ENCODE results near the gene SMURF2. TPM values are rescaled to one million over a fixed set of nuclear protein-coding genes. Genes with fewer than 3 reads are reported as not detected.

SMURF2 gene
- total and polyA plus RNA-seq, 9 of the 15 experiments (the other 6 are each of a cell fraction or from before 2014, with no cell fraction given), result 3.8 to 22.0 (median 14.8) TPM

DNA sequence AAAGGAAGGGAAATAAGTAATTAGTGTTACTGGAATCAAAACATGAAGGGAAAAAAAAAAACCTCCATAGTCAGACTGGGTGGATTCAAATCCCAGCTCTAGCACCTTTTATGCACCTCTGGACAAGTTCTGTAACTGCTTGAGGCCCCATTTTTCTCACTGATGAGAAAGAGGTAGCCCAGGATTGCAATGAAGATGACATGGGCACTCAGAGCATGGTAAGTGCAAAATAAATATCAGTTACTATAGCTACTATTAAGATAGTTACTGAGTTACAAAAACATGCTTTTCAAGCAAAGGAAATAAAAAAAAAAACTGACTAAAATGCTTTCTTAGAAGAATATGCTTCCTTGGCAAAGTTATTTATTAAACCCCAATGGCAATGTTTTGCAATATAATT is 96.5 kb downstream of the SMURF2 start:
- Histone ChIP-seq H3K4me2 (ENCODE audit: insufficient read depth, low read length) (no peak overlapping the region), H3K36me3 (ENCODE audit: control insufficient read depth, insufficient read depth, low read length) (peaks cover 18% of the 10 kb centered on the region), H3K27me3 (ENCODE audit: control insufficient read depth in 2 of 2, insufficient read depth in 2 of 2, low read length in 2 of 2) (no peaks in the 10 kb centered on the region), H3K9ac (ENCODE audit: insufficient read depth in 1 of 2, low read depth in 2 of 2, low read length in 2 of 2) (no peak overlapping the region), H3K4me1 (replicated peaks in 1 of 2; ENCODE audit: control insufficient read depth in 2 of 2, insufficient read depth in 2 of 2, low read length in 2 of 2) (no peaks in the 10 kb centered on the region), H3K9me3 (replicated peaks; ENCODE audit: control insufficient read depth, insufficient read depth, low read depth, low read length) (no peaks in the 10 kb centered on the region), H3K27ac (ENCODE audit: extremely low read depth, low read depth, low read length) (no peak overlapping the region), H3K9me1 (ENCODE audit: control insufficient read depth, insufficient read depth, low read length) (no peaks in the 10 kb centered on the region), H4K20me1 (replicated peaks; ENCODE audit: control insufficient read depth, insufficient read depth, low read length) (no peaks in the 10 kb centered on the region), H3K79me2 (ENCODE audit: control insufficient read depth, insufficient read depth, low read length) (no peaks in the 10 kb centered on the region), H3K4me3 (no peak overlapping the region), H2AFZ (ENCODE audit: low read depth, low read length) (no peak overlapping the region)
- ChIA-PET POLR2A (interaction anchor here (0.6 to 1.3 kb wide), 4 partner anchors 10 to 115 kb away, joined by 3 read pairs; no protein-coding TSS in a partner anchor), CTCF (ENCODE audit: low intra/inter-chr PET ratio) (no interaction called here)
- FAIRE-seq (no peak), ATAC-seq (no peak), DNase-seq (ENCODE audit: extremely low read depth in 1 of 4, low spot score in 3 of 4) (no peak)
- intact Hi-C loops (cut with micrococcal nuclease), result no loop called here
- no TSS peak for BruUV-seq (replicated peaks)
- in situ Hi-C loops (cut with MboI), result no loop called here
- TF ChIP-seq, protein P1, sequence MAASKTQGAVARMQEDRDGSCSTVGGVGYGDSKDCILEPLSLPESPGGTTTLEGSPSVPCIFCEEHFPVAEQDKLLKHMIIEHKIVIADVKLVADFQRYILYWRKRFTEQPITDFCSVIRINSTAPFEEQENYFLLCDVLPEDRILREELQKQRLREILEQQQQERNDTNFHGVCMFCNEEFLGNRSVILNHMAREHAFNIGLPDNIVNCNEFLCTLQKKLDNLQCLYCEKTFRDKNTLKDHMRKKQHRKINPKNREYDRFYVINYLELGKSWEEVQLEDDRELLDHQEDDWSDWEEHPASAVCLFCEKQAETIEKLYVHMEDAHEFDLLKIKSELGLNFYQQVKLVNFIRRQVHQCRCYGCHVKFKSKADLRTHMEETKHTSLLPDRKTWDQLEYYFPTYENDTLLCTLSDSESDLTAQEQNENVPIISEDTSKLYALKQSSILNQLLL (CRISPR knock-in tag; IDR thresholded peaks at IDR 0.05; ENCODE audit: borderline replicate concordance), result no peak
- TF ChIP-seq ZSCAN29 (IDR thresholded peaks at IDR 0.05), result no peak
- TF ChIP-seq CC2D1A (IDR thresholded peaks at IDR 0.05), result no peak
- no peak for TF ChIP-seq GATAD2B (IDR thresholded peaks at IDR 0.05; ENCODE audit: borderline replicate concordance)
- TF ChIP-seq RBBP5 (IDR thresholded peaks at IDR 0.05; ENCODE audit: borderline replicate concordance, insufficient read depth, low read length, poor library complexity, severe bottlenecking), result no peak
- no peak for TF ChIP-seq ARID1B (IDR thresholded peaks at IDR 0.05)
- TF ChIP-seq RBFOX2 (IDR thresholded peaks at IDR 0.05; ENCODE audit: low read depth, low read length), result no peak
- TF ChIP-seq, protein P2, sequence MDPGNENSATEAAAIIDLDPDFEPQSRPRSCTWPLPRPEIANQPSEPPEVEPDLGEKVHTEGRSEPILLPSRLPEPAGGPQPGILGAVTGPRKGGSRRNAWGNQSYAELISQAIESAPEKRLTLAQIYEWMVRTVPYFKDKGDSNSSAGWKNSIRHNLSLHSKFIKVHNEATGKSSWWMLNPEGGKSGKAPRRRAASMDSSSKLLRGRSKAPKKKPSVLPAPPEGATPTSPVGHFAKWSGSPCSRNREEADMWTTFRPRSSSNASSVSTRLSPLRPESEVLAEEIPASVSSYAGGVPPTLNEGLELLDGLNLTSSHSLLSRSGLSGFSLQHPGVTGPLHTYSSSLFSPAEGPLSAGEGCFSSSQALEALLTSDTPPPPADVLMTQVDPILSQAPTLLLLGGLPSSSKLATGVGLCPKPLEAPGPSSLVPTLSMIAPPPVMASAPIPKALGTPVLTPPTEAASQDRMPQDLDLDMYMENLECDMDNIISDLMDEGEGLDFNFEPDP (CRISPR knock-in tag; IDR thresholded peaks at IDR 0.05), result no peak
- no peak for TF ChIP-seq PRPF4 (IDR thresholded peaks at IDR 0.05; ENCODE audit: insufficient read depth, low read depth, low read length, poor library complexity, severe bottlenecking)
- no peak for TF ChIP-seq ZNF75A (CRISPR knock-in tag; IDR thresholded peaks at IDR 0.05)
- TF ChIP-seq HMG20A (CRISPR knock-in tag; conservative IDR thresholded peaks at IDR 0.05), result no peak
- no peak for TF ChIP-seq RCOR1 (IDR thresholded peaks at IDR 0.05; ENCODE audit: borderline replicate concordance in 1 of 2, low read depth in 2 of 2, low read length in 2 of 2)
- no peak for TF ChIP-seq CBX3 (IDR thresholded peaks at IDR 0.05; ENCODE audit: borderline replicate concordance in 1 of 2, low read length in 2 of 2)
- TF ChIP-seq, protein P3, sequence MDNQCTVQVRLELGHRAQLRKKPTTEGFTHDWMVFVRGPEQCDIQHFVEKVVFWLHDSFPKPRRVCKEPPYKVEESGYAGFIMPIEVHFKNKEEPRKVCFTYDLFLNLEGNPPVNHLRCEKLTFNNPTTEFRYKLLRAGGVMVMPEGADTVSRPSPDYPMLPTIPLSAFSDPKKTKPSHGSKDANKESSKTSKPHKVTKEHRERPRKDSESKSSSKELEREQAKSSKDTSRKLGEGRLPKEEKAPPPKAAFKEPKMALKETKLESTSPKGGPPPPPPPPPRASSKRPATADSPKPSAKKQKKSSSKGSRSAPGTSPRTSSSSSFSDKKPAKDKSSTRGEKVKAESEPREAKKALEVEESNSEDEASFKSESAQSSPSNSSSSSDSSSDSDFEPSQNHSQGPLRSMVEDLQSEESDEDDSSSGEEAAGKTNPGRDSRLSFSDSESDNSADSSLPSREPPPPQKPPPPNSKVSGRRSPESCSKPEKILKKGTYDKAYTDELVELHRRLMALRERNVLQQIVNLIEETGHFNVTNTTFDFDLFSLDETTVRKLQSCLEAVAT (IDR thresholded peaks at IDR 0.05), result no peak
- TF ChIP-seq RBM39 (optimal IDR thresholded peaks at IDR 0.05; ENCODE audit: low read depth, low read length), result no peak
- TF ChIP-seq, protein P4, sequence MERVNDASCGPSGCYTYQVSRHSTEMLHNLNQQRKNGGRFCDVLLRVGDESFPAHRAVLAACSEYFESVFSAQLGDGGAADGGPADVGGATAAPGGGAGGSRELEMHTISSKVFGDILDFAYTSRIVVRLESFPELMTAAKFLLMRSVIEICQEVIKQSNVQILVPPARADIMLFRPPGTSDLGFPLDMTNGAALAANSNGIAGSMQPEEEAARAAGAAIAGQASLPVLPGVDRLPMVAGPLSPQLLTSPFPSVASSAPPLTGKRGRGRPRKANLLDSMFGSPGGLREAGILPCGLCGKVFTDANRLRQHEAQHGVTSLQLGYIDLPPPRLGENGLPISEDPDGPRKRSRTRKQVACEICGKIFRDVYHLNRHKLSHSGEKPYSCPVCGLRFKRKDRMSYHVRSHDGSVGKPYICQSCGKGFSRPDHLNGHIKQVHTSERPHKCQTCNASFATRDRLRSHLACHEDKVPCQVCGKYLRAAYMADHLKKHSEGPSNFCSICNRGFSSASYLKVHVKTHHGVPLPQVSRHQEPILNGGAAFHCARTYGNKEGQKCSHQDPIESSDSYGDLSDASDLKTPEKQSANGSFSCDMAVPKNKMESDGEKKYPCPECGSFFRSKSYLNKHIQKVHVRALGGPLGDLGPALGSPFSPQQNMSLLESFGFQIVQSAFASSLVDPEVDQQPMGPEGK (CRISPR knock-in tag; IDR thresholded peaks at IDR 0.05; ENCODE audit: borderline replicate concordance), result no peak

All from K562 (cell line).